Caco-2 (cell line): Measurements from ENCODE around the gene MAP3K7CL. TPM values are rescaled to one million over a fixed set of nuclear protein-coding genes. Genes with fewer than 3 reads are reported as not detected.

Source experiments
- BruUV-seq: library from RNA; stranded (reverse); fragments of 400-500 nt; replicated peaks from 2 replicates; lab custom pipeline; 2021; lab: Mats Ljungman, UMichigan
- CTCF ChIA-PET: fragments of 300-600 bp; sonication (Branson Sonifier 250); formaldehyde crosslinking; loops from one replicate; lab custom pipeline; 2022; ENCODE audit warnings: antibody characterized with exemption; lab: Charles Lee
- POLR2A ChIA-PET: fragments of 300-600 bp; sonication (Branson Sonifier 250); formaldehyde crosslinking; loops from one replicate; lab custom pipeline; 2022; ENCODE audit warnings: antibody characterized with exemption; lab: Charles Lee
- DNase-seq, 2 experiments: peaks; one replicate each; pipeline versions ENCODE4 v3.0.0 to v3.0.0-alpha.2; 2020 to 2022
- H3K27me3 ChIP-seq: replicated peaks from 2 replicates; pipeline ENCODE4 v1.6.0; 2011; ENCODE audit warnings: low read length; ENCODE audit not compliant: control insufficient read depth, insufficient read depth
- H3K36me3 ChIP-seq: 2 replicates; pipeline ENCODE4 v1.5.1; 2011; ENCODE audit warnings: low read length; ENCODE audit not compliant: control insufficient read depth, insufficient read depth
- H3K4me1 ChIP-seq: fragments of 250-450 bp; sonication (Bioruptor Pico); 2 replicates; pipeline ENCODE4 v1.5.1; 2020; ENCODE audit warnings: mild to moderate bottlenecking
- H3K4me3 ChIP-seq: 2 replicates; pipeline ENCODE4 v1.5.1; 2011; ENCODE audit warnings: low read depth, mild to moderate bottlenecking, control low read depth, low read length
- H3K9me3 ChIP-seq: fragments of 250-450 bp; sonication (Bioruptor Pico); 2 replicates; pipeline ENCODE4 v1.5.1; 2020; ENCODE audit warnings: mild to moderate bottlenecking, moderate library complexity
- H3K27ac Mint-ChIP-seq: one replicate; pipeline ENCODE4 v1.8.0; 2022; ENCODE audit warnings: mixed read lengths; ENCODE audit not compliant: unreplicated experiment
- H3K27me3 Mint-ChIP-seq: one replicate; pipeline ENCODE4 v1.8.0; 2022; ENCODE audit warnings: mixed read lengths; ENCODE audit not compliant: insufficient read depth, unreplicated experiment
- H3K36me3 Mint-ChIP-seq: one replicate; pipeline ENCODE4 v1.8.0; 2022; ENCODE audit warnings: mild to moderate bottlenecking, mixed read lengths; ENCODE audit not compliant: insufficient read depth, unreplicated experiment
- H3K4me1 Mint-ChIP-seq: one replicate; pipeline ENCODE4 v1.8.0; 2022; ENCODE audit warnings: low read depth, mixed read lengths; ENCODE audit not compliant: unreplicated experiment
- H3K4me3 Mint-ChIP-seq: one replicate; pipeline ENCODE4 v1.8.0; 2022; ENCODE audit warnings: mild to moderate bottlenecking, moderate library complexity, mixed read lengths; ENCODE audit not compliant: unreplicated experiment
- H3K9me3 Mint-ChIP-seq: one replicate; pipeline ENCODE4 v1.8.0; 2022; ENCODE audit warnings: mixed read lengths; ENCODE audit not compliant: unreplicated experiment
- CTCF ChIP-seq, 2 experiments: fragments of 200-600 bp in 1 of 2; IDR thresholded peaks; 1 replicate in 1 of 2; 2 replicates in 1 of 2; pipeline versions ENCODE4 v1.5.1 to v1.8.0; 2011 to 2022; ENCODE audit warnings: antibody characterized with exemption in 1 of 2, control low read depth in 1 of 2, inconsistent platforms in 1 of 2, low read depth in 1 of 2, low read length in 1 of 2, mild to moderate bottlenecking in 1 of 2, moderate library complexity in 1 of 2; ENCODE audit not compliant: insufficient read depth in 1 of 2, severe bottlenecking in 1 of 2, unreplicated experiment in 1 of 2
- intact Hi-C: fragments of 100-400 bp; cut with micrococcal nuclease; formaldehyde crosslinking; loops from one replicate; pipeline ENCODE4 v1.10.0; 2022; ENCODE audit not compliant: unreplicated experiment
- total RNA-seq: library from RNA; stranded (reverse); gene quantifications from 2 replicates; pipeline ENCODE4 v1.2.3, GENCODE V29; 2022

MAP3K7CL gene
- total RNA-seq, 1 experiment from 2014 or later = 8.2 TPM

- no peak for TF ChIP-seq CTCF (IDR thresholded peaks at IDR 0.05; ENCODE audit: insufficient read depth in 1 of 2, low read depth in 1 of 2, low read length in 1 of 2, severe bottlenecking in 1 of 2, unreplicated experiment in 1 of 2)
- Mint-ChIP-seq H3K4me3 (no peak overlapping the region), H3K4me1 (peaks cover 5% of the 10 kb centered on the region), H3K27ac (no peak overlapping the region), H3K9me3 (no peaks in the 10 kb centered on the region), H3K36me3 (no peaks in the 10 kb centered on the region), H3K27me3 (no peaks in the 10 kb centered on the region)
- POLR2A ChIA-PET = no interaction called here
- no peak for DNase-seq
- Histone ChIP-seq H3K27me3 (no peaks in the 10 kb centered on the region), H3K4me1 (no peaks in the 10 kb centered on the region), H3K9me3 (no peaks in the 10 kb centered on the region), H3K36me3 (no peaks in the 10 kb centered on the region), H3K4me3 (no peak overlapping the region)
- intact Hi-C loops = no loop called here
- CTCF ChIA-PET = no interaction called here
- BruUV-seq = no TSS peak
Observed at GRCh38 chr21:29208044-29208681, 77.7 kb downstream of the MAP3K7CL start.

GRCh38 chr21:29208682-29209059 is 78.2 kb downstream of the MAP3K7CL start:
- no peaks in the 10 kb centered on the region for H3K36me3 ChIP-seq
- Mint-ChIP-seq H3K4me1 (peaks cover 5% of the 10 kb centered on the region), H3K27ac (no peak overlapping the region), H3K36me3 (no peaks in the 10 kb centered on the region), H3K4me3 (no peak overlapping the region), H3K9me3 (no peaks in the 10 kb centered on the region), H3K27me3 (no peaks in the 10 kb centered on the region)
- no peak for TF ChIP-seq CTCF (IDR thresholded peaks at IDR 0.05; ENCODE audit: insufficient read depth in 1 of 2, low read depth in 1 of 2, low read length in 1 of 2, severe bottlenecking in 1 of 2, unreplicated experiment in 1 of 2)
- ChIA-PET CTCF (no interaction called here), POLR2A (interaction anchor here (0.7 kb wide), 1 partner anchor 92 kb away, joined by 7 read pairs; no protein-coding TSS in a partner anchor)
- H3K27me3 ChIP-seq = no peaks in the 10 kb centered on the region
- no peaks in the 10 kb centered on the region for H3K9me3 ChIP-seq
- DNase-seq = no peak
- H3K4me1 ChIP-seq = no peaks in the 10 kb centered on the region
- intact Hi-C loops = no loop called here
- no TSS peak for BruUV-seq
- H3K4me3 ChIP-seq = no peak overlapping the region

- no peak for DNase-seq
- no peaks in the 10 kb centered on the region for H3K4me1 ChIP-seq
- H3K36me3 ChIP-seq = no peaks in the 10 kb centered on the region
- no peaks in the 10 kb centered on the region for H3K9me3 ChIP-seq
- Mint-ChIP-seq H3K36me3 (no peaks in the 10 kb centered on the region), H3K27me3 (no peaks in the 10 kb centered on the region), H3K27ac (no peak overlapping the region), H3K9me3 (no peaks in the 10 kb centered on the region), H3K4me1 (peaks cover 5% of the 10 kb centered on the region), H3K4me3 (no peak overlapping the region)
- CTCF ChIA-PET = no interaction called here
- no TSS peak for BruUV-seq
- no peaks in the 10 kb centered on the region for H3K27me3 ChIP-seq
- intact Hi-C loops = no loop called here
- TF ChIP-seq CTCF (IDR thresholded peaks at IDR 0.05; ENCODE audit: insufficient read depth in 1 of 2, low read depth in 1 of 2, low read length in 1 of 2, severe bottlenecking in 1 of 2, unreplicated experiment in 1 of 2) = no peak
- POLR2A ChIA-PET = no interaction called here
- no peak overlapping the region for H3K4me3 ChIP-seq
Observed at GRCh38 chr21:29209696-29210095, 79.3 kb downstream of the MAP3K7CL start.
